WTC11 (cell line): ENCODE measurements around the gene EPS8L2.
A peak's percentile ranks its signal among the peaks of the same experiment; 100 is the strongest.

Source experiments
- ETV6 ChIP-seq: sonication (generic); formaldehyde crosslinking; IDR thresholded peaks from 2 replicates; pipeline ENCODE4 v1.8.1; 2022; ENCODE audit warnings: mild to moderate bottlenecking, missing genetic modification reagents
- TCF7 ChIP-seq: sonication (generic); formaldehyde crosslinking; IDR thresholded peaks from 2 replicates; pipeline ENCODE4 v1.8.0; 2022; ENCODE audit warnings: mild to moderate bottlenecking, low read depth, missing genetic modification reagents, moderate library complexity
- ZNF138 ChIP-seq: sonication (generic); formaldehyde crosslinking; conservative IDR thresholded peaks from 2 replicates; pipeline ENCODE4 v1.8.1; 2022; ENCODE audit warnings: mild to moderate bottlenecking, moderate library complexity, missing genetic modification reagents
- ZNF396 ChIP-seq: fragments of 250-450 bp; sonication (Bioruptor Pico); IDR thresholded peaks from 2 replicates; pipeline ENCODE4 v1.8.0; 2021; ENCODE audit warnings: mild to moderate bottlenecking, moderate library complexity, borderline replicate concordance
- TF ChIP-seq, protein P1 (sequence below): fragments of 200-600 bp; IDR thresholded peaks from 2 replicates; pipeline ENCODE4 v1.8.0; 2022; ENCODE audit warnings: antibody characterized with exemption
- TF ChIP-seq, protein P2 (sequence below): sonication (generic); formaldehyde crosslinking; IDR thresholded peaks from 2 replicates; pipeline ENCODE4 v1.8.1; 2022; ENCODE audit warnings: missing genetic modification reagents, borderline replicate concordance
- TF ChIP-seq, protein P3 (sequence below): sonication (generic); formaldehyde crosslinking; IDR thresholded peaks from 2 replicates; pipeline ENCODE4 v1.8.0; 2022; ENCODE audit warnings: mild to moderate bottlenecking, missing genetic modification reagents
- TF ChIP-seq, protein P4 (sequence below): sonication (generic); formaldehyde crosslinking; IDR thresholded peaks from 2 replicates; pipeline ENCODE4 v1.8.1; 2023; ENCODE audit warnings: mild to moderate bottlenecking, missing genetic modification reagents, moderate library complexity
- TF ChIP-seq, protein P5 (sequence below): sonication (generic); formaldehyde crosslinking; IDR thresholded peaks from 2 replicates; pipeline ENCODE4 v1.8.1; 2023; ENCODE audit warnings: mild to moderate bottlenecking, missing genetic modification reagents

DNA sequence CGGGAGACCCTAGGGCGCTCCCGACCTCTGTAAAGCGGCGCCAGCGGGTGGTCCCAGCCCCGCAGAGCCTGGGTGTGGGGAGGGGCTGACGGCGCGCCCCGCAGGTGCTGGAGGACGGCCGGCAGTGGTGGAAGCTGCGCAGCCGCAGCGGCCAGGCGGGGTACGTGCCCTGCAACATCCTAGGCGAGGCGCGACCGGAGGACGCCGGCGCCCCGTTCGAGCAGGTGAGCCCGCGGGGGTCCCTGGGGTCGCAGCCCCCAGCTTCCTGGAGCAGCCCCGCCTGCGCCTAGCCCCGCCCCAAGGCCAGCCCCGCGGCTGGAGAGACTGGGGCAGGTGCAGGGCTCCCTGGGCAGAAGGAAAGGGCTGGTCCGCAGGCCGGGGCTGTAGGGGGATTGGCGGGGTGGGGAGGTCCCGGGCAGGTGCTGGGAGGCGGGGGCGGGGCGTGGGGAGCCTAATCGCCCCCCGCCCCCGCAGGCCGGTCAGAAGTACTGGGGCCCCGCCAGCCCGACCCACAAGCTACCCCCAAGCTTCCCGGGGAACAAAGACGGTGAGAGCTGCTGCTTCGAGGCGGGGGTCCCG is 19.7 kb downstream of the EPS8L2 start:
- TF ChIP-seq ETV6 (CRISPR knock-in tag) (no peak), TCF7 (CRISPR knock-in tag) (no peak), ZNF138 (CRISPR knock-in tag) (no peak), ZNF396 (CRISPR knock-in tag) (no peak)
- TF ChIP-seq, protein P1, sequence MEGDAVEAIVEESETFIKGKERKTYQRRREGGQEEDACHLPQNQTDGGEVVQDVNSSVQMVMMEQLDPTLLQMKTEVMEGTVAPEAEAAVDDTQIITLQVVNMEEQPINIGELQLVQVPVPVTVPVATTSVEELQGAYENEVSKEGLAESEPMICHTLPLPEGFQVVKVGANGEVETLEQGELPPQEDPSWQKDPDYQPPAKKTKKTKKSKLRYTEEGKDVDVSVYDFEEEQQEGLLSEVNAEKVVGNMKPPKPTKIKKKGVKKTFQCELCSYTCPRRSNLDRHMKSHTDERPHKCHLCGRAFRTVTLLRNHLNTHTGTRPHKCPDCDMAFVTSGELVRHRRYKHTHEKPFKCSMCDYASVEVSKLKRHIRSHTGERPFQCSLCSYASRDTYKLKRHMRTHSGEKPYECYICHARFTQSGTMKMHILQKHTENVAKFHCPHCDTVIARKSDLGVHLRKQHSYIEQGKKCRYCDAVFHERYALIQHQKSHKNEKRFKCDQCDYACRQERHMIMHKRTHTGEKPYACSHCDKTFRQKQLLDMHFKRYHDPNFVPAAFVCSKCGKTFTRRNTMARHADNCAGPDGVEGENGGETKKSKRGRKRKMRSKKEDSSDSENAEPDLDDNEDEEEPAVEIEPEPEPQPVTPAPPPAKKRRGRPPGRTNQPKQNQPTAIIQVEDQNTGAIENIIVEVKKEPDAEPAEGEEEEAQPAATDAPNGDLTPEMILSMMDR, result no peak
- TF ChIP-seq, protein P2, sequence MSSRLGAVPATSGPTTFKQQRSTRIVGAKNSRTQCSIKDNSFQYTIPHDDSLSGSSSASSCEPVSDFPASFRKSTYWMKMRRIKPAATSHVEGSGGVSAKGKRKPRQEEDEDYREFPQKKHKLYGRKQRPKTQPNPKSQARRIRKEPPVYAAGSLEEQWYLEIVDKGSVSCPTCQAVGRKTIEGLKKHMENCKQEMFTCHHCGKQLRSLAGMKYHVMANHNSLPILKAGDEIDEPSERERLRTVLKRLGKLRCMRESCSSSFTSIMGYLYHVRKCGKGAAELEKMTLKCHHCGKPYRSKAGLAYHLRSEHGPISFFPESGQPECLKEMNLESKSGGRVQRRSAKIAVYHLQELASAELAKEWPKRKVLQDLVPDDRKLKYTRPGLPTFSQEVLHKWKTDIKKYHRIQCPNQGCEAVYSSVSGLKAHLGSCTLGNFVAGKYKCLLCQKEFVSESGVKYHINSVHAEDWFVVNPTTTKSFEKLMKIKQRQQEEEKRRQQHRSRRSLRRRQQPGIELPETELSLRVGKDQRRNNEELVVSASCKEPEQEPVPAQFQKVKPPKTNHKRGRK, result 0 out of 2 replicates have a peak, but pooled peaks have one; percentile 41
- TF ChIP-seq, protein P3, sequence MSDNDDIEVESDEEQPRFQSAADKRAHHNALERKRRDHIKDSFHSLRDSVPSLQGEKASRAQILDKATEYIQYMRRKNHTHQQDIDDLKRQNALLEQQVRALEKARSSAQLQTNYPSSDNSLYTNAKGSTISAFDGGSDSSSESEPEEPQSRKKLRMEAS, result no peak
- TF ChIP-seq, protein P4, sequence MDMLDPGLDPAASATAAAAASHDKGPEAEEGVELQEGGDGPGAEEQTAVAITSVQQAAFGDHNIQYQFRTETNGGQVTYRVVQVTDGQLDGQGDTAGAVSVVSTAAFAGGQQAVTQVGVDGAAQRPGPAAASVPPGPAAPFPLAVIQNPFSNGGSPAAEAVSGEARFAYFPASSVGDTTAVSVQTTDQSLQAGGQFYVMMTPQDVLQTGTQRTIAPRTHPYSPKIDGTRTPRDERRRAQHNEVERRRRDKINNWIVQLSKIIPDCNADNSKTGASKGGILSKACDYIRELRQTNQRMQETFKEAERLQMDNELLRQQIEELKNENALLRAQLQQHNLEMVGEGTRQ, result no peak
- TF ChIP-seq, protein P5, sequence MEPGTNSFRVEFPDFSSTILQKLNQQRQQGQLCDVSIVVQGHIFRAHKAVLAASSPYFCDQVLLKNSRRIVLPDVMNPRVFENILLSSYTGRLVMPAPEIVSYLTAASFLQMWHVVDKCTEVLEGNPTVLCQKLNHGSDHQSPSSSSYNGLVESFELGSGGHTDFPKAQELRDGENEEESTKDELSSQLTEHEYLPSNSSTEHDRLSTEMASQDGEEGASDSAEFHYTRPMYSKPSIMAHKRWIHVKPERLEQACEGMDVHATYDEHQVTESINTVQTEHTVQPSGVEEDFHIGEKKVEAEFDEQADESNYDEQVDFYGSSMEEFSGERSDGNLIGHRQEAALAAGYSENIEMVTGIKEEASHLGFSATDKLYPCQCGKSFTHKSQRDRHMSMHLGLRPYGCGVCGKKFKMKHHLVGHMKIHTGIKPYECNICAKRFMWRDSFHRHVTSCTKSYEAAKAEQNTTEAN (CRISPR knock-in tag), result 0 out of 2 replicates have a peak, but pooled peaks have one; percentile 50
